GM21381 (cell line): ENCODE measurements around the gene PLA2G4B.

Experiments
- ATAC-seq: cut with Tn5 transposase; IDR thresholded peaks from one replicate; pipeline ENCODE4 v1.9.1; 2021; ENCODE audit warnings: mild to moderate bottlenecking, moderate library complexity; ENCODE audit not compliant: unreplicated experiment

Gene PLA2G4B

DNA sequence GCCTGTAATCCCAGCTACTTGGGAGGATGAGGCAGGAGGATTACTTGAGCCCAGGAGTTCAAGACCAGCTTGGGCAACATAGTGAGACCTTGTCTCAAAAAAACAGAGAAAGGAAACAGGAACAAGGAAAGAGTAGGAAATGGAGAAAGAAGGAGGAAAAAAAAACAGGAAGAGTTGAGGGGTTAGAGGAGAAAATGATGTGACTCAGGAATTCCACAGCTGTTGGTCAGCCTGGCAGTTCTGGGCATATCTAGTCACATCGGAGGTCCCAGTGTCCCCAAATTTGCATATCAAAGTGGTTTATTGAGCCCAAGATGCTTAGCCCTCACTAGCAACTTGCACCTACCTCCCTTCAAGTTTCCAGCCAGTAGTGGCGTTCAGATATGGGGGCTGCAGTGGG lies 29.5 kb upstream of the PLA2G4B start:
- ATAC-seq, result no peak

DNA sequence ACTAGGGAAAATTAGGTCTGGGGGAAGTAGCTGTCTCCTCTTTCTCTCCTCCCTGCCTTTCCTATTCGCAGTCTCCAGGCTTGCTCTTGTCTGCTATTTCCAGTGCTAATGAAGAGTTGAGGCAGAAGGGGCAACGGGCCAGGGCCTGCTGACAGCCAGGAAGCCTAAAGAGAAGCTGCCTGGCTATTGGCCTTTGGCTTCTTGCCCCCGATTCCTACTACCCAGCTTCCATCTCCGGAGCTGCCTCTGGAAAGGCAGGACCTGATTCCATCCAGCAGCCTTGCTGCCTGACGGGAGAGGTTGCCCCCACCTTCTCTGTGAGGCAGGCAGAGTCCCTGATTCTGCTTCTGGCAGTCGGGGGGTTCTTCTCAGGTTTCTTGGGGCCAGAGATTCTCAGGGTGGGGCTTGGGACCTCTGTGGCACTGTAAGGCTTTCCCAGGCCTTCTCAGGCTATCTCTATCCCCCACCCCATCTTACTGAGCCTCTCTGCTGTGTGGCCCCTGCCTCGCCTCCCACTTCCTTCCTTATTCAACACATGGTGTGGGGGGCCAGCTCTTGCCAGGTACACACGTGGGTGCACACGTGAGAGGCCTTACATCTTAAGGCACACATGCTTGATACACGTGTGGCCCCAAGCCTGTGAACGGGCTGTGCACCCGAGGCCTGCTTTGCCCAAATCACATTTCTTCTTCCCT lies 29.0 kb upstream of the PLA2G4B start:
- ATAC-seq, result no peak

DNA sequence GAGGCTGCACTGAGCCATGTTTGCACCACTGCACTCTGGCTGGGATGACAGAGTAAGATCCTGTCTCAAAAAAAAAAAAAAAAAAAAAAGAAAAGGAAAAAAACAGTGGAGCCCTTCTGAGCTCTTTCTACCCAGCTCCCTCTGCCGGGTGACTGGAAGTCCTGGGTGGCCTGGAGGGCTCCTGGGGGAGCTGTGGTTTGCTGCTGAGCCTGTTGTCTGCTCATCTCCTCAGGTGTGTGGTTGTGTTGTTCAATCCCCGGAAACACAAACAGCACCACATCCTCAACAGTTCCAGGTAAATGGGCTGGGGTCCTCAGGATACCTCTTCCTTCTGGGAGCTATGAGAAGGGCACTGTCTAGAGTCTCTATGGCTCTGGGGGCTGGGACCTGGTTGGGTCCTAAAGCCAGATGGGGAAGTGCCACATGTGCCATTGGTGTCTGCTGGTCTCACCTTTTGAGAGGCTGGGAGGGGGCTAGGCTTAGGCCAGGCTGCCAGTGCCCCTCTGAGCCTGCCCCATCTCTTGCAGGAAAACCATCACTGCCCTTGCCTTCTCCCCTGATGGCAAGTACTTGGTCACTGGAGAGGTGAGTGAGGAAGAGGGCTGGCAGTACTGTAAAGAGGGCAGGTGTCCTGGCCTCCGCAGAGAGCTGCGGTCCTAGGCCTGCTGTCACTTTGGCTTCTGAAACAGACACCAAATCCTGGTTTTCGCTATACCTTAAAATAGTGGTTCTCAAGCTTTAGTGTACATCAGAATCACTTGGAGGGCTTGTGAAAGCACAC lies 27.8 kb upstream of the PLA2G4B start:
- ATAC-seq, result no peak

DNA sequence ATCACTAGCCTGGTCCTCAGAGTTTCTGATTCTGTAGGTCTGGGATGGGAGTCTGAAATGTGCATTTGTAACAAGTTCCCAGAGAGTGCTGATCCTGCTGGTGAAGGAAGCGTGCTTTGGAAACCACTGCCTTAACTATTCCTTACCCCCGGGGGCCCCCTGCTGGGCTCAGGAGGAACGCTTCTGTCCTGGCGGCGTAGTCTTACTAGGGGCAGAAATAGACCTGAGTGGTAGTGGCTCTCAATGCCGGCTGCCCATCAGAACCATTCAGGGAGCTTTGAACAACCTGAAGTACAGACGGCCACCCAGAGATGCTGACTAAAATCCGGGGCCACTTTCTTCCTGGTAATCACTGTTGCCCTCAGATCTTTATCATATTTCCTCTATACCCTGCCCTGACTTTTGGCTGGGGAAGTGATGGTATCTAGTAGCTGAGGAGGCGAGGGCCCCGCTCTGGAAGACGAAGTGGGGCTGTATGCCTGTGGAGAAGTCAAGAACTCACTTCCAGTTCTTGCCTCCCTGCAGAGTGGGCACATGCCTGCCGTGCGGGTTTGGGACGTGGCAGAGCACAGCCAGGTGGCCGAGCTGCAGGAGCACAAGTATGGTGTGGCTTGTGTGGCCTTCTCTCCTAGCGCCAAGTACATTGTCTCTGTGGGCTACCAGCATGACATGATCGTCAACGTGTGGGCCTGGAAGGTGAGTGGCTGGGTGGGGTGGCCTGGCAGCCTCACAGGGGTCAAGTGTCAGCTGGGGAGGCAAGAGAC lies 27.0 kb upstream of the PLA2G4B start:
- ATAC-seq, result no peak

DNA sequence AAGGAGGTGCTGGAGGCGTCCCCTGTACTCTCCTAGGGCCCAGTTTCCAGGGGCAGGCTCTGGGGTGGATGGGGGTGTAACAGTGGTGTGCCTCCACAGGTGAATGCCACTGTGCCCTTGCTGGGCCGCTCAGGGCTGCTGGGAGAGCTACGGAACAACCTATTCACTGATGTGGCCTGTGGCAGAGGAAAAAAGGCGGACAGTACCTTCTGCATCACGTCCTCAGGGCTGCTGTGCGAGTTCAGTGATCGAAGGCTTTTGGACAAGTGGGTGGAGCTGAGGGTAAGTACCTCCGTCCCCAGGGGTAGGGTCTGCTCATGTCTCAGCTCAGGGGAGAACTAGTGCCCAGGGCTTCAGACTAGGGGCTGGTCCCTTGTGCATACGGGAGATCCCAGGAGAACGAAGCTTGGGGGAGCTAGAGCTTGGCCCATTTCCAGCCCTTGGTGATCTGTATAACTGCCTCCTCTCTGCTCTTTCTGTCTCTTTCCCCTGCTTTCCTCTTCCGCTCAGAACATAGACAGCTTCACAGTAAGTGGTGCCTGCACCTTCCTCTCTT lies 25.7 kb upstream of the PLA2G4B start:
- no peak for ATAC-seq

DNA sequence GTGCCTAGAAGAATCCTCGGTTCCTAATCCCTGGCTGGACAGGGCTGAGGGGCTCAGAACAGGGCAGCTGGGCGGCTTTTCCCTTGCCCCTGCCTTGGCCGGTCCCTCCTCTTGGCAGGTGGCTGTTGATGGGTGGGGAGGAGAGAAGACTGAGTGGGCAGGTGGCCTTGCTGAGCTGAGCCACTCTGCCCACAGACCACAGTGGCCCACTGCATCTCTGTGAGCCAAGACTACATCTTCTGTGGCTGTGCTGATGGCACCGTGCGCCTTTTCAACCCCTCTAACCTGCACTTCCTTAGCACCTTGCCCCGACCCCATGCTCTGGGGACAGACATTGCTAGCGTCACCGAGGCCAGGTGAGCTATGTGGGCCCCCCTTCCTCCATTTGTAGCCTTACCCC lies 25.2 kb upstream of the PLA2G4B start:
- no peak for ATAC-seq

DNA sequence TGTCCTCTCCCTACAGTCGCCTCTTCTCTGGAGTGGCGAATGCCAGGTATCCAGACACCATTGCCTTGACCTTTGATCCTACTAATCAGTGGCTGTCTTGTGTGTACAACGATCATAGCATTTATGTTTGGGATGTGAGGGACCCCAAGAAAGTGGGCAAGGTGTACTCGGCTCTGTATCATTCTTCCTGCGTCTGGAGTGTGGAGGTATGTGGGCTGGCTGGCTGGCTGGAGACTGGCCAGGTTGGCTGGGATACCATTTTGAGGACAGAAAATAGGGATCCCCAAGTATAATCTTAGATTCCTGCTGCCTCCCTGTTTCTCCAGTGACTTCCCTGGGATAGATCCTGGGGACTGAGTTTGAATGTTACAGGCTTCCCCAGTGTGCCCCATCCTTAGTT lies 24.1 kb upstream of the PLA2G4B start:
- no peak for ATAC-seq

DNA sequence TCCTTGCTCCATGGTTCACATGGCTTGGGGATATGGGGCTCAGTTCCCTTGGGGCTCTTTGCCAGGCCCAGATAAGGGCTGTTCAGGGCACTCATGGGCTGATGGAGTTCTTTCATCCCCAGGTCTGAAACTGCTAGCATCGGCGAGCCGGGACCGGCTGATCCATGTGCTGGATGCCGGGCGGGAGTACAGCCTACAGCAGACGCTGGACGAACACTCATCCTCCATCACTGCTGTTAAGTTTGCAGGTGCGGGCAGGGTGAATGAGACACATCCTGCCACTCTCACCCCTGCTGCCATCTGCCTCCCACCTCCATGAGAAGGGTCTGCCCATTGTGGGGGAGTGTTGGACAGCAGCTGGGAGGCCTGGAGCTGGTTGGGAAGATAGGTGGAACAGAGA lies 21.9 kb upstream of the PLA2G4B start:
- no peak for ATAC-seq

DNA sequence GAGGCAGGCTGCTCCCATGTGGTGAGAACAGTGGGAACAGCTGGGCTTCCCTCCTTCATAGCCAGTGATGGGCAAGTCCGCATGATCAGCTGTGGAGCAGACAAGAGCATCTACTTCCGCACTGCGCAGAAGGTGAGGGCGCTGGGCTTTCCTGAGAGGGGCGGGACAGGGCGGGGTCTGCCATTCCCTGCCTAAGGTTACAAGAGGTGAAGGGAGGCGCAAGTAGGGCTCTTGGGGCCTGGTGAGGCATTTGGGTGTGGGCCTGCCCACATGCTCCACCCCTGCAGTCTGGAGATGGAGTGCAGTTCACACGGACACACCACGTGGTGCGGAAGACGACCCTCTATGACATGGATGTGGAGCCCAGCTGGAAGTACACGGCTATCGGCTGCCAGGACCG lies 21.3 kb upstream of the PLA2G4B start:
- no peak for ATAC-seq

DNA sequence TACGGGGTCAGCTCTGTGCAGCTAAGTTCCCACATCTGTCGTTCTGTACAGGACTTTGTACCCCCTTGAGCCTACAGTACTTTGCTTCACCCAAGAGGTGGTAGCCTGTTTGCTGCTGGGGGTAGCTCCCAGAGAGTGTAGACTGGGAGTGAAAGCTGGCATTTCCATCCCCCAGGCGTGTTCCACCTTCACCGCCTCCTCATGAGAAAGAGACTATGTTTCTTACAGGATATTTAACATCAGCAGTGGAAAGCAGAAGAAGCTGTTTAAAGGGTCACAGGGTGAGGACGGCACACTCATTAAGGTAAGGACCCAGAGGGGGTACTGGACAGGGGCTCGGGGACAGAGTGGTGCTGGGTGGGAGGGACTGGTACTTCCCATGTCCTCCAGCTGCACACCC lies 20.9 kb upstream of the PLA2G4B start:
- ATAC-seq, result no peak

DNA sequence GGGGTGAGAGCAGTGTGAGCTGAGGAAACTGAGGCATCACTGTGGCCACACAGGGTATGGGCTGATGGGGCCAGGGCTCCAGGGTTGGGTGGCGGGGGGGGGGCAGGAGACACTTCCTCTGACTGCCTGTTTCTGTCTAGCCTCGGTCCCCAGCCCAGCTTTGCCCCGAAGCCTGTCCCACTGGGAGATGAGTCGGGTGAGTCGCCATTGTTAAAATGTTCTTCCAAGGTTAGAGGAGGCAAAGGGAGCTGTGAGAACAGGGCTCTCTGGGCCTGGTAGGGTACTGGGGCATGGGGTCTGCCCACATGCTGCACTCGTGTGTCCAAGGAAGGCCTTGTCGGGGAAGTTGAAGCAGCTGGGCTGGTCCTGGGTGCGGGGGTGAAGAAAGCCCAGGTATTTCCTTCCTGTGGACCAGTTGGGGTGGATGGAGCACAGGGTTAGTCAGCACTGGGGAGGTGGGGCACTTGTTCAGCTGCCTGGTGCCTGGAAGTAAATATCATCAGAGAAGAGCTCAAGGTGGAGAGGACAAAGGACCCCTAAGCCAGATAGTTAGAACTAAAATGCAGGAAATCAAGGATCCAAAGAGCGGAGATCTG lies 19.1 kb upstream of the PLA2G4B start:
- ATAC-seq, result no peak

DNA sequence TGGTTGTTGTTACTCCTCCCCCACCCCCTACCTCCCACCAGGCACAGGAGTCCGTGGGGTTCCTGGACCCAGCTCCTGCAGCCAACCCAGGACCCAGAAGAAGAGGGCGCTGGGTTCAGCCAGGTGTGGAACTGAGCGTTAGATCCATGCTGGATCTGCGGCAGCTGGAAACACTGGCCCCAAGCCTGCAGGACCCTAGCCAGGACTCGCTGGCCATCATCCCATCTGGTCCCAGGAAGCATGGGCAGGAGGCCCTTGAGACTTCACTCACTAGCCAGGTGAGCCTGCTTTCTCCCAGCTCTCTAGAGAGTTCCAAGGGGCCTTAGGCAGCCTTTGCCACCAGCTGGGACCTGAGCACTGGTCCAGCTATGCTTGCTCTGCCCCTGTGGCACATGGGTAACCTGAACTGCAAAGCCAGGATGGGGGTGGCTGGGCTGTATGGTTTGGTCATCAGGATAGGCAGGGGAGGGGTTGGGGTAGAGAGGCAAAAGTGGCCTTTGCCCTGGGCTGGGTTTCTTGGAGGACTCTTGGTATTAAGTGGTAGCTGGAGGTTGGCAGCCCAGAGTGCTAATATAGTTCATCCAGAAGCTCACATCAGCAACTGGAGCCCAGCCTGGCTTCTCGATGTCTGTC lies 17.7 kb upstream of the PLA2G4B start:
- no peak for ATAC-seq

DNA sequence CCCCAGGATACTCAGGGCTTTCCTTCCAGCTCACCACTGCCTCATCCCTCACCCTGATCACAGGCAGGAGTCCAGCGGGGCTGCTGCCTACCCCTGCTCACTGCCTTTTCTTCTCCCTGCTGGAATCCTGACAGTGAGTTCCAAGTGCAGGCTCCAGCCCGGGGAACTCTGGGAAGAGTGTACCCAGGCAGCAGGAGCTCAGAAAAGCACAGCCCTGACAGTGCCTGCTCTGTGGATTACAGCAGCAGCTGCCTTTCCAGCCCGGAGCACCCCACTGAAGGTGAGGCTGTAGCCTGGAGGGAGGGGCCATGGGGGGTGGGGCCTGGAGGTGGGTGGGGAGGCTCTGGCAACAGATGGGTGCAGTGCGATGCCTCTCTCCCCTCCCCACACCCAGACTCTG lies 16.8 kb upstream of the PLA2G4B start:
- ATAC-seq, result no peak

DNA sequence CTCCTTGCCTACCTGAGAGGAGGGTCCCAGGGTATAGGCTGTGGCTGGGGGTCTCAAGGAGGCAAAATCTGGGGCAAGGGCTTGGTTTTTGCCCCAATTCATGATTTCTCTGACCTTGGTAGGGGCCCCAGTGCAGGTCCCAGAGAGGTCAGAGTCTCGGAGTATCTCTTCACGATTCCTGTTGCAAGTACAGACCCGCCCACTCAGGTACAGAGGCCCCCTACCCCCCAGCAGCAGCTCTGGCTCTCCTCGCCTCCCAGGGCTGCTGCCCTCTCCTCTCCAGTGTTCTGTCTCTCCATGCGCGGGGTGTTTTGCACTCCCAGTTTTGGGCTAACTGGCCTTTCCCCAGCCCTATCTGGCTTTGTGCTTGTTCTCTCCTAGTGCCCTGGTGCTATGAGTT lies 16.2 kb upstream of the PLA2G4B start:
- no peak for ATAC-seq

DNA sequence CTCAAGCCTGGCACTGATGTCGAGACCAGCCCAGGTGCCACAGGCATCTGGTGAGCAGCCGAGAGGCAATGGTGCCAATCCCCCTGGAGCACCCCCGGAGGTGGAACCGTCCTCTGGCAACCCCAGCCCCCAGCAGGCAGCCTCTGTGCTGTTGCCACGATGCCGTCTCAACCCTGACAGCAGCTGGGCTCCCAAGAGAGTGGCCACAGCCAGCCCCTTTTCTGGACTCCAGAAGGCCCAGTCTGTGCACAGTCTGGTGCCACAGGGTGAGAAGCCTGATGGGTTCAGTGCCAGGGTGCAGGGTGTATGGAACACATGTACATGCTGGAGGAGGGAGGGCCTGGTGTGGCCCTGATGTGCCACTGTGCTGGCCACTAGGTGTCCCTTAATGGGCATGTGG lies 15.7 kb upstream of the PLA2G4B start:
- ATAC-seq, result no peak

DNA sequence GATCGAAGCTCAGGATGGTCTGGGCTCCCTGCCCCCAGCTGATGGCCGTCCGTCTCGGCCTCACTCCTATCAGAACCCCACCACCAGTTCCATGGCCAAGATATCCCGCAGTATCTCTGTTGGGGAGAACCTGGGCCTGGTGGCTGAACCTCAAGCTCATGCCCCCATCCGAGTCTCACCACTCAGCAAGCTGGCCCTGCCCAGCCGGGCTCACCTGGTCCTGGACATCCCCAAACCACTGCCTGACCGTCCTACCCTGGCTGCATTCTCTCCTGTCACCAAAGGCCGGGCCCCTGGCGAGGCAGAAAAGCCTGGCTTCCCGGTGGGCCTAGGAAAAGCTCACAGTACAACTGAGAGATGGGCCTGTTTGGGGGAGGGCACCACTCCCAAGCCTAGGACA lies 15.1 kb upstream of the PLA2G4B start:
- no peak for ATAC-seq

DNA sequence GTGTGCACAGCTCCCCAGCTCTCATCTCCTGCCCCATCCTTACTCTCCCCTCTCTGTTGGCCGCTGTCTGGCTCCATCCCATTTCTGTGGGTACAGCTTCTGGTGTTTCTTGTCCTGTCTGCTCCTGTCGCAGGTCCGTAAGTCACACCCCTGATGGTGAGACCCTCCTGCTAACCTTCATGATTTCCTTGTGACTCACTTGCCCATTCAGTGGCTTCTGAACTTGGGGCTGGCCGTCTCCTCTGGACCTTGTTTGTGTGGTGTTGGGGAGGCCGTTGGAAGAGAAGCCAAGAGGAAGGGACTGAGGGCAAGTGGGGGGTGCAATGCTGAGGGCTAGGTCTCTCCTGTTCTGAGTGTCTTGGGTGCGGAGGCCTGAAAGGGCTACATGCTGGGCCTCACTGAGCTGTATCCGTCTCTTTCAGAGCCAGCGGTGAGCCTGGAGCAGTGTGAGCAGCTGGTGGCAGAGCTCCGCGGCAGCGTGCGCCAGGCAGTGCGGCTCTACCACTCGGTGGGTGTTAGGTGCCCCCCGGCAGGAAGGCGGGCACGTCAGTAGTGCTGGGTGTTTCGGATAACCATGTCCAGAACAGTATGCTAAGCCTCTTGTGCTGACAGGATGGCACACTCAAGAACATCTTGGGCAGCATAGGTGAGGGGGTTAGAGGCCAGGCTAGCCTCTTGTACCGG lies 14.4 kb upstream of the PLA2G4B start:
- ATAC-seq, result no peak

DNA sequence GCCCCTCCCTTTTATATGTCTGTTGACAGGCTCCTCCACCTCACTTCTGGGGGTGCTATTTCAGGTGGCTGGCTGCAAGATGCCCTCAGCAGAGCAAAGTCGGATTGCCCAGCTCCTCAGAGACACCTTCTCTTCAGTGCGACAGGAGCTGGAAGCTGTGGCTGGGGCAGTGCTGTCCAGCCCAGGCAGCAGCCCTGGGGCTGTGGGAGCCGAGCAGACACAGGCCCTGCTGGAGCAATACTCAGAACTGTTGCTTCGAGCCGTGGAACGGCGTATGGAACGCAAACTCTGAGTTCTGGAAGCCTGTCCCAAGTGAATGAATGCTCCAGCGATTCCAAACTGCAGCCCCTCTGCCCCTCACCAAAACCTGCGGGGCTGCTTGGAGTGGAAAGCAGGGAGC lies 13.5 kb upstream of the PLA2G4B start:
- ATAC-seq, result no peak

DNA sequence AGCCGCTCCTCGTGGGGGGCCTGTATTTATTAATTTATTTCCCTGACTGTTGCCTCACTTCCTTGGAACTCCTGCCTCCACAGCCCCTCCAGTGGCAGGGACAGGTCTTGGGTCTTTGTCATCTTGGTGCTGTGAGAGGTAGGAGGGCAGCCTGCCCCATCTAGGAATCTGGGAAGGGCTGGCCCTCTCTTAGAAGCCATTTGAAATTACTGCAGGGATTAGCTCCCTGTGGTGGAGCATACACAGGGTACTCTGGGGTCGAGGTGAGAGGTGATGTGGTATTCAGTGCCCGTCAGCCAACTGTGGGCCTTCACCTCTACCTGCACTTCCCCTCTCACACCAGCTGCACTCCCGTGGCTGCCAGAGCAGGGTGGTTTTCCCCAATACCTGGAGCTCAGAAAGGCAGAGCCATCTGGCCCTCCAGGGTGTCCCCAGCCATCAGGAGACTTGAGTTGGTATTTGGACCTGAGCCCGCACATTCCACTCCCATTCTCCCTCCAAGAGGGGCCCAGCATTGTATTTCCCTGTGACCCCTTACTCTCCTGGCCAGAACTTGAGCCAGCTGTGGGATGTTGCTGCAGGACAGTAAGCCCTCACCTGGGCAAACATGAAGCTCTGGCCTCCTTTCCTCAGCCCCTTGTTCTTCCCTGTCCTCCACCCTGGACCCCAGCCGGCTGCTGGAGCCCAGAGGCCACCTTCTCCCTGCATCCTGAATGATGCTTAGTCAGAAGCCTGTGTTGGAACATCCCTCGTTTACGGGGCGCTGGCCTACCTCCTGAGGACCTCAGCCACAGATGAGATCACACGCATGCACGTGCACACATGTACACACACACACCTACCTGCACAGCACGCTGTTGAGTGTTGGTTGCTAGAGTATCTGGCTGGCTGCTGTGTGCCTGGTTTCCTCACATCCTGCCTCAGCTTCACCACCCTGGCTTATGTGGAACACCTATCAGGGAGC lies 12.8 kb upstream of the PLA2G4B start:
- no peak for ATAC-seq
